ENCODE results near the gene C4B. TPM values are rescaled to one million over a fixed set of nuclear protein-coding genes. Genes with fewer than 3 reads are reported as not detected.

C4B gene
- total and polyA plus RNA-seq, 2 experiments from 2014 or later, result 0.57 TPM; not detected in 1

GRCh38 chr6:32081168-32081990, 66.8 kb downstream of the C4B start:
- no peak for DNase-seq (ENCODE audit: low spot score)

More at GRCh38 chr6:32081168-32081990, 66.8 kb downstream of the C4B start:
- H3K4me1 Mint-ChIP-seq, result peaks cover 5% of the 10 kb centered on the region; the same call in 1 of the 3 replicates
- H3K9me3 Mint-ChIP-seq, result no peaks in the 10 kb centered on the region; the same call in 2 of the 3 replicates
- H4K20me1 ChIP-seq (replicated peaks; ENCODE audit: insufficient read depth), result no peaks in the 10 kb centered on the region
- no peaks in the 10 kb centered on the region for H3K36me3 ChIP-seq (ENCODE audit: insufficient read depth)
- H3K27me3 ChIP-seq (ENCODE audit: insufficient read depth), result peaks cover 3% of the 10 kb centered on the region
- no peaks in the 10 kb centered on the region for H3K4me1 ChIP-seq (ENCODE audit: insufficient read depth)
- no peaks in the 10 kb centered on the region for H3F3A ChIP-seq (replicated peaks; ENCODE audit: low read depth)
- H3K4me3 ChIP-seq, result no peak overlapping the region
- H3K27ac ChIP-seq (ENCODE audit: low read depth), result no peak overlapping the region
- no peak overlapping the region for H2AFZ ChIP-seq
- H3K9me2 ChIP-seq (ENCODE audit: insufficient read depth), result no peaks in the 10 kb centered on the region
- TF ChIP-seq, protein P1, sequence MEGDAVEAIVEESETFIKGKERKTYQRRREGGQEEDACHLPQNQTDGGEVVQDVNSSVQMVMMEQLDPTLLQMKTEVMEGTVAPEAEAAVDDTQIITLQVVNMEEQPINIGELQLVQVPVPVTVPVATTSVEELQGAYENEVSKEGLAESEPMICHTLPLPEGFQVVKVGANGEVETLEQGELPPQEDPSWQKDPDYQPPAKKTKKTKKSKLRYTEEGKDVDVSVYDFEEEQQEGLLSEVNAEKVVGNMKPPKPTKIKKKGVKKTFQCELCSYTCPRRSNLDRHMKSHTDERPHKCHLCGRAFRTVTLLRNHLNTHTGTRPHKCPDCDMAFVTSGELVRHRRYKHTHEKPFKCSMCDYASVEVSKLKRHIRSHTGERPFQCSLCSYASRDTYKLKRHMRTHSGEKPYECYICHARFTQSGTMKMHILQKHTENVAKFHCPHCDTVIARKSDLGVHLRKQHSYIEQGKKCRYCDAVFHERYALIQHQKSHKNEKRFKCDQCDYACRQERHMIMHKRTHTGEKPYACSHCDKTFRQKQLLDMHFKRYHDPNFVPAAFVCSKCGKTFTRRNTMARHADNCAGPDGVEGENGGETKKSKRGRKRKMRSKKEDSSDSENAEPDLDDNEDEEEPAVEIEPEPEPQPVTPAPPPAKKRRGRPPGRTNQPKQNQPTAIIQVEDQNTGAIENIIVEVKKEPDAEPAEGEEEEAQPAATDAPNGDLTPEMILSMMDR (conservative IDR thresholded peaks at IDR 0.05; ENCODE audit: low read depth in 2 of 2), result no peak
- TF ChIP-seq, protein P2, sequence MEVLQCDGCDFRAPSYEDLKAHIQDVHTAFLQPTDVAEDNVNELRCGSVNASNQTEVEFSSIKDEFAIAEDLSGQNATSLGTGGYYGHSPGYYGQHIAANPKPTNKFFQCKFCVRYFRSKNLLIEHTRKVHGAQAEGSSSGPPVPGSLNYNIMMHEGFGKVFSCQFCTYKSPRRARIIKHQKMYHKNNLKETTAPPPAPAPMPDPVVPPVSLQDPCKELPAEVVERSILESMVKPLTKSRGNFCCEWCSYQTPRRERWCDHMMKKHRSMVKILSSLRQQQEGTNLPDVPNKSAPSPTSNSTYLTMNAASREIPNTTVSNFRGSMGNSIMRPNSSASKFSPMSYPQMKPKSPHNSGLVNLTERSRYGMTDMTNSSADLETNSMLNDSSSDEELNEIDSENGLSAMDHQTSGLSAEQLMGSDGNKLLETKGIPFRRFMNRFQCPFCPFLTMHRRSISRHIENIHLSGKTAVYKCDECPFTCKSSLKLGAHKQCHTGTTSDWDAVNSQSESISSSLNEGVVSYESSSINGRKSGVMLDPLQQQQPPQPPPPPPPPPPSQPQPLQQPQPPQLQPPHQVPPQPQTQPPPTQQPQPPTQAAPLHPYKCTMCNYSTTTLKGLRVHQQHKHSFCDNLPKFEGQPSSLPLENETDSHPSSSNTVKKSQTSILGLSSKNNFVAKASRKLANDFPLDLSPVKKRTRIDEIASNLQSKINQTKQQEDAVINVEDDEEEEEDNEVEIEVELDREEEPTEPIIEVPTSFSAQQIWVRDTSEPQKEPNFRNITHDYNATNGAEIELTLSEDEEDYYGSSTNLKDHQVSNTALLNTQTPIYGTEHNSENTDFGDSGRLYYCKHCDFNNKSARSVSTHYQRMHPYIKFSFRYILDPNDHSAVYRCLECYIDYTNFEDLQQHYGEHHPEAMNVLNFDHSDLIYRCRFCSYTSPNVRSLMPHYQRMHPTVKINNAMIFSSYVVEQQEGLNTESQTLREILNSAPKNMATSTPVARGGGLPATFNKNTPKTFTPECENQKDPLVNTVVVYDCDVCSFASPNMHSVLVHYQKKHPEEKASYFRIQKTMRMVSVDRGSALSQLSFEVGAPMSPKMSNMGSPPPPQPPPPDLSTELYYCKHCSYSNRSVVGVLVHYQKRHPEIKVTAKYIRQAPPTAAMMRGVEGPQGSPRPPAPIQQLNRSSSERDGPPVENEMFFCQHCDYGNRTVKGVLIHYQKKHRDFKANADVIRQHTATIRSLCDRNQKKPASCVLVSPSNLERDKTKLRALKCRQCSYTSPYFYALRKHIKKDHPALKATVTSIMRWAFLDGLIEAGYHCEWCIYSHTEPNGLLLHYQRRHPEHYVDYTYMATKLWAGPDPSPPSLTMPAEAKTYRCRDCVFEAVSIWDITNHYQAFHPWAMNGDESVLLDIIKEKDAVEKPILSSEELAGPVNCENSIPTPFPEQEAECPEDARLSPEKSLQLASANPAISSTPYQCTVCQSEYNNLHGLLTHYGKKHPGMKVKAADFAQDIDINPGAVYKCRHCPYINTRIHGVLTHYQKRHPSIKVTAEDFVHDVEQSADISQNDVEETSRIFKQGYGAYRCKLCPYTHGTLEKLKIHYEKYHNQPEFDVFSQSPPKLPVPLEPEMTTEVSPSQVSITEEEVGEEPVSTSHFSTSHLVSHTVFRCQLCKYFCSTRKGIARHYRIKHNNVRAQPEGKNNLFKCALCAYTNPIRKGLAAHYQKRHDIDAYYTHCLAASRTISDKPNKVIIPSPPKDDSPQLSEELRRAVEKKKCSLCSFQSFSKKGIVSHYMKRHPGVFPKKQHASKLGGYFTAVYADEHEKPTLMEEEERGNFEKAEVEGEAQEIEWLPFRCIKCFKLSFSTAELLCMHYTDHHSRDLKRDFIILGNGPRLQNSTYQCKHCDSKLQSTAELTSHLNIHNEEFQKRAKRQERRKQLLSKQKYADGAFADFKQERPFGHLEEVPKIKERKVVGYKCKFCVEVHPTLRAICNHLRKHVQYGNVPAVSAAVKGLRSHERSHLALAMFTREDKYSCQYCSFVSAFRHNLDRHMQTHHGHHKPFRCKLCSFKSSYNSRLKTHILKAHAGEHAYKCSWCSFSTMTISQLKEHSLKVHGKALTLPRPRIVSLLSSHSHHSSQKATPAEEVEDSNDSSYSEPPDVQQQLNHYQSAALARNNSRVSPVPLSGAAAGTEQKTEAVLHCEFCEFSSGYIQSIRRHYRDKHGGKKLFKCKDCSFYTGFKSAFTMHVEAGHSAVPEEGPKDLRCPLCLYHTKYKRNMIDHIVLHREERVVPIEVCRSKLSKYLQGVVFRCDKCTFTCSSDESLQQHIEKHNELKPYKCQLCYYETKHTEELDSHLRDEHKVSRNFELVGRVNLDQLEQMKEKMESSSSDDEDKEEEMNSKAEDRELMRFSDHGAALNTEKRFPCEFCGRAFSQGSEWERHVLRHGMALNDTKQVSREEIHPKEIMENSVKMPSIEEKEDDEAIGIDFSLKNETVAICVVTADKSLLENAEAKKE (CRISPR knock-in tag; IDR thresholded peaks at IDR 0.05), result no peak
- TF ChIP-seq POLR2AphosphoS5 (IDR thresholded peaks at IDR 0.05; ENCODE audit: low read depth) (no peak), ZNF114 (CRISPR knock-in tag; IDR thresholded peaks at IDR 0.05) (no peak), STAT1 (IDR thresholded peaks at IDR 0.05; ENCODE audit: unreplicated experiment) (no peak), NANOG (IDR thresholded peaks at IDR 0.05; ENCODE audit: borderline replicate concordance) (no peak), EZH2phosphoT487 (IDR thresholded peaks at IDR 0.05; ENCODE audit: unreplicated experiment) (no peak), EZH2 (IDR thresholded peaks at IDR 0.05; ENCODE audit: low read depth, unreplicated experiment) (no peak), JUNB (IDR thresholded peaks at IDR 0.05; ENCODE audit: unreplicated experiment) (no peak), REST (IDR thresholded peaks at IDR 0.05; ENCODE audit: unreplicated experiment) (no peak), CREB1 (CRISPR knock-in tag; IDR thresholded peaks at IDR 0.05; ENCODE audit: low read depth) (no peak)
- H3K36me3 Mint-ChIP-seq (ENCODE audit: low read depth), result no peaks in the 10 kb centered on the region; the same call in 2 of the 3 replicates
- H3K27ac Mint-ChIP-seq, result no peak overlapping the region
- peaks cover 16% of the 10 kb centered on the region for H3K27me3 Mint-ChIP-seq (ENCODE audit: insufficient read depth, low read depth, poor library complexity)
- no peaks in the 10 kb centered on the region for H3K79me2 ChIP-seq (replicated peaks; ENCODE audit: insufficient read depth)
- ATAC-seq, result no peak
- H3K4me3 Mint-ChIP-seq, result no peak overlapping the region
- no peak overlapping the region for H3K4me2 ChIP-seq

Data from GM23338 (cell line).